Stromal cell of bone marrow (primary cell): ENCODE results near the gene LPCAT2.
A peak's percentile ranks its signal among the peaks of the same experiment; 100 is the strongest.

Experiments used
- DNase-seq: peaks from one replicate; pipeline ENCODE4 v3.0.0-alpha.2; 2012; ENCODE audit warnings: low read depth

LPCAT2 gene

GRCh38 chr16:55503726-55504550 is 4.9 kb upstream of the LPCAT2 start:
- no peak for DNase-seq

- no peak for DNase-seq
Observed at GRCh38 chr16:55505333-55506015, 3.4 kb upstream of the LPCAT2 start.

GRCh38 chr16:55506083-55506482 is 2.8 kb upstream of the LPCAT2 start:
- no peak for DNase-seq

GRCh38 chr16:55506708-55507107 is 2.2 kb upstream of the LPCAT2 start:
- DNase-seq, result no peak

- no peak for DNase-seq
Observed at GRCh38 chr16:55508271-55508921, 476 bp upstream of the LPCAT2 start.

- no peak for DNase-seq
Observed at GRCh38 chr16:55510185-55510805, 1.4 kb downstream of the LPCAT2 start.

GRCh38 chr16:55512941-55513340 is 4.1 kb downstream of the LPCAT2 start:
- no peak for DNase-seq

GRCh38 chr16:55513616-55514015 is 4.7 kb downstream of the LPCAT2 start:
- DNase-seq, result no peak

- DNase-seq, result no peak
Observed at GRCh38 chr16:55515111-55515510, 6.2 kb downstream of the LPCAT2 start.

- no peak for DNase-seq
Observed at GRCh38 chr16:55521792-55522191, 12.9 kb downstream of the LPCAT2 start.

GRCh38 chr16:55526441-55526840 is 17.6 kb downstream of the LPCAT2 start:
- no peak for DNase-seq

- DNase-seq, result no peak
Observed at GRCh38 chr16:55527885-55528284, 19.0 kb downstream of the LPCAT2 start.

- DNase-seq, result peak; percentile 54
Observed at GRCh38 chr16:55529018-55529417, 20.1 kb downstream of the LPCAT2 start.

- DNase-seq, result no peak
Observed at GRCh38 chr16:55530316-55530856, 21.5 kb downstream of the LPCAT2 start.

GRCh38 chr16:55532227-55532626 is 23.4 kb downstream of the LPCAT2 start:
- no peak for DNase-seq

- peak; percentile 37 for DNase-seq
Observed at GRCh38 chr16:55534756-55535155, 25.9 kb downstream of the LPCAT2 start.

GRCh38 chr16:55539049-55539448 is 30.2 kb downstream of the LPCAT2 start:
- DNase-seq, result no peak

GRCh38 chr16:55539488-55539887 is 30.6 kb downstream of the LPCAT2 start:
- no peak for DNase-seq

GRCh38 chr16:55540221-55540620 is 31.3 kb downstream of the LPCAT2 start:
- no peak for DNase-seq

GRCh38 chr16:55542459-55543082 is 33.7 kb downstream of the LPCAT2 start:
- DNase-seq, result peak; percentile 71

GRCh38 chr16:55543472-55543871 is 34.6 kb downstream of the LPCAT2 start:
- no peak for DNase-seq

GRCh38 chr16:55552621-55553020 is 43.7 kb downstream of the LPCAT2 start:
- peak; percentile 44 for DNase-seq
